Stimulated activated memory B cell treated with anti-CD40 and anti-IgM and Interleukin-4, amounts not matched to agents 10 μg/mL and 1 μg/mL and 100 μg/mL, for 72 hours (primary cell): Measurements from ENCODE around the gene LEMD3.
"Not testable (repeated sequence)": the region's sequence is repeated elsewhere in the genome, so short reads cannot be mapped to it uniquely, and the experiment has no call there.

ENCODE experiments used
- ATAC-seq: fragments of 150-1000 bp; cut with Tn5 transposase; 2 replicates; pipeline ENCODE4 v1.10.0; 2021
- H3K27ac Mint-ChIP-seq: one replicate; pipeline ENCODE4 v1.8.0; 2022; ENCODE audit warnings: mild to moderate bottlenecking, mixed read lengths
- H3K27me3 Mint-ChIP-seq: one replicate; pipeline ENCODE4 v1.8.0; 2022; ENCODE audit warnings: mixed read lengths
- H3K36me3 Mint-ChIP-seq: one replicate; pipeline ENCODE4 v1.8.0; 2022; ENCODE audit warnings: mixed read lengths
- H3K4me1 Mint-ChIP-seq: one replicate; pipeline ENCODE4 v1.8.0; 2022; ENCODE audit warnings: mixed read lengths
- H3K4me3 Mint-ChIP-seq: one replicate; pipeline ENCODE4 v1.8.0; 2022; ENCODE audit warnings: mild to moderate bottlenecking, moderate library complexity, mixed read lengths
- H3K9me3 Mint-ChIP-seq: one replicate; pipeline ENCODE4 v1.8.0; 2022; ENCODE audit warnings: mixed read lengths

The LEMD3 gene

DNA sequence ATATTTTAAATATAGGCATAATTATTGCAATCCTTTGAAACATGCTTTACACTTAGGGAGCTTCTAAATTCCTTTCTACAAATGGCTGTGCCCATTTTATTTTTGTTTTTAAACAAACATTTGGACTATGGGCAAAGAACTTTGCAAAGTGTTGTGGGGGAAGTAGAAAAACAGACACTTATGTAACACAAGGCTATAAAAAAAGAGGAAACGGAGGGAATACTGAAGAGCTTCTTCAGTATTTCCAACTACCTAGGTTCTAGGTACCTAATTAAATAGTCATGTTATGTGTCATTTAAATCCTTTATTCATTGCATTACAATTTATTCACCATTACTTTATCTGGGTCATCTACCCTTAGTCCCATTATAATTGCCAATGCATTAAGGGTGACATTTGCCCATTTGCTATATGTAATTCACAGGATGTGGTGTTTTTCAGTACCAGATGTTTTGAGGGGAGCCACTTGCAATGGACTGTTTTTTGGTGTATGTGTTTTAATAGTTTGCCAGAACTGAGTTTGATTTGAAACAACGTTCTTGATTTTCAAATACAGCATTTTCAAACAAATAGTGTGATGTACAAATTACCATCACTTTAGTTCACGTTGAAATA is 107.6 kb downstream of the LEMD3 start:
- no peaks in the 10 kb centered on the region for H3K9me3 Mint-ChIP-seq
- no peak for ATAC-seq

DNA sequence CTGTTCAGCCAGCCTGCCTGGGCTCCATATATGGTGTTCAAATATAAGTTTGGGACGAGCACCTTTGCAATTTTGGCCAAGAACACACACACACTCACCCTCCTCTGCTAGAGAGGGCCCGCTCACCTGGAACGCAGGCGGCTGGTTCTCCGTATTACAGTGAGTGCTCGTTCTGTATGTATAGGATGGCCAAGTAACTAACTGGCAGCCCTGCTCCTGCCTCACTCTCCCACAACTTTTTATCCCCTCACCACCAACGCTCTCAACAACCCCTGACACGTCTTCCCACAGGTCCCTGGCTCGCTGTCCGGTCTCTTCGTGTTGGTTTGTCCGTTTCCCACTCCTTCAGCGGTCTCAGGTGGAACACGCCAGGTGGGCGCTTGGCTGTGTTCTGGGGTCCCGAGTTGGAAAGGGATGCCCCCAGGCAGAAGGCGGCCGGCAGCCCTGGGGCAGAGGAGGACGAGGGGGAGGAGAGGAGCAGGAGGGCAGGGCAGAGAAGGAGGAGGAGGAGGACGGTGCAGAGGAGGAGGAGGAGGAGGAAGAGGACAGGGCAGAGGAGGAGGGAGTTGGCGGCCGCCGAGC is 108.7 kb downstream of the LEMD3 start:
- peaks cover 67% of the 10 kb centered on the region for H3K27me3 Mint-ChIP-seq
- no peak overlapping the region for H3K27ac Mint-ChIP-seq
- H3K4me3 Mint-ChIP-seq = peak overlapping the region; percentile 62
- ATAC-seq = peak; percentile 25
- no peaks in the 10 kb centered on the region for H3K9me3 Mint-ChIP-seq
- H3K4me1 Mint-ChIP-seq = peaks cover 7% of the 10 kb centered on the region
- no peaks in the 10 kb centered on the region for H3K36me3 Mint-ChIP-seq

More for the DNA sequence above, 107.6 kb downstream of the LEMD3 start:
- Mint-ChIP-seq H3K36me3 (no peaks in the 10 kb centered on the region), H3K4me3 (no peak overlapping the region), H3K27me3 (peaks cover 67% of the 10 kb centered on the region), H3K4me1 (peaks cover 7% of the 10 kb centered on the region), H3K27ac (no peak overlapping the region)

DNA sequence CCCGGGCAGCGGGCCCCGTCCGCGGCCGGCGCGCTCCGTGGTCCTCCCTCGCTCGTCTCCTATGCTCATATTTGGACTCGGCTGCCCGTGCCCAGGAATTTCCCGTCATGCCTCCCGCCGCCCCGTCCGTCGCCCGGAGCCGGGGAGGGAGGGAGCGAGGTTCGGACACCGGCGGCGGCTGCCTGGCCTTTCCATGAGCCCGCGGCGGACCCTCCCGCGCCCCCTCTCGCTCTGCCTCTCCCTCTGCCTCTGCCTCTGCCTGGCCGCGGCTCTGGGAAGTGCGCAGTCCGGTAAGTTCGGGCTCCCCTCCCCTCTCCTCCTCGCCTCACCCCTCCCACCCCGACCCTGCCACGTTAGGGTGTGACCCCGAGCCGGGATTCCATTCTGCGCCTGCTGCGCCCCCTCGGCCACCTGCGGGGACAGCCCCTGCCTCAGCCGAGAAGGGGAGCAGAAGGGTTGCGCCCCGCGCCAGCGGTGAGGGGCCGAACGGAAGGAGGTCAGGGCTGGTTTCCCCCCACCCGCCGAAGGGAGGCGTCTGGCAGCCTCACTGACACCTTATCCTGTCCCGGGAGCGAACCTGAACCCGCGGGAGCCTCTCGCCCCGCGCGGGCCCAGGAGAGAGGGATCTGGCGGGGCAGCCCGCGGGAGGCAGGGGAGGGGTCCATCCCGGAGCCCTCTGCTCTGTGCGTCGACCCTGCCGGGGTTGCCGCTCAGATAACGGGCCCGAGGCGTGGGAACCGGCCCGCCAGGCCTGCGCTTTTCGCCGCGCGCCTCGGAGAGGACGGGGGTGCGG is 109.4 kb downstream of the LEMD3 start, which contains the start of gene MSRB3:
Gene MSRB3 (plus strand): TSS at position 108 of the 793 bp plus-strand sequence. CDS start 29,897 bp downstream, outside the sequence.
- H3K4me1 Mint-ChIP-seq = peaks cover 7% of the 10 kb centered on the region
- H3K9me3 Mint-ChIP-seq = no peaks in the 10 kb centered on the region
- H3K27ac Mint-ChIP-seq = no peak within 1 kb of the TSS
- peak; percentile 61 for ATAC-seq
- H3K36me3 Mint-ChIP-seq = no peaks in the 10 kb centered on the region
- H3K27me3 Mint-ChIP-seq = peaks cover 62% of the 10 kb centered on the region
- peak within 1 kb of the TSS; percentile 64 for H3K4me3 Mint-ChIP-seq

DNA sequence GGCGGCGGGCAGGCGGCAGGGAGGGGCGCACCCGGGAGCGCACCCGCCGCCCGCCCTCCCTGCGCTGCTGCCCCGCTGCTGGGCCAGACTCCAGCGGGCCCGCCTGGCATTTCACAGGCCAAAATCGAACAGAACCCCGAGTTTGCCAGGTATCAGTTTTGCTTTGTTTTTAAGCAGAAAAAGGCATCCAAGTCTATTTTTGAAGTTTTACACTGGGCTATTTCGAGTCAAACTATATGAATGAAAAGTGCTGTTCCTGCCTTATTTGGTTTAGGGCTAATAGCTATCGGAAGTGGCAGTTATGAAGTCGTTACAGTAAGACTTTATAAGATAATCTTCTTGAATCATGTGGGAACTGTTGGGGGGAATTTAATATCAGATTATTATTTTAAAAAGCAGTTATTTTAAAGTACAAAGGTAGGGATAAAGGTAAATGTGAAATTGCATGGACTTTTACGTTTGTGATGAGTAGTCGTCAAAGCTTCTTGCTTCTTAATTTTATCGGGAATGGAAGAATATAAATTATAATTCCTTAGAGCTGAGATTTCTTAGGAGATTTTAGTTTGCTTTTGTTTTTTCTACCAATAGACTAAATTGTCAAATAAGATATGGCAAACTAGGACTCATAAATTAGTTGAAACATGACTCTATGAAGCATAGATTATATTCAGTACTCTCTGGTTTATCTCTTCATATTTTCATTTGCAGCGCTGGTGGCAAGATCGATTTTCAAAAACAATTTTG is 110.2 kb downstream of the LEMD3 start:
- H3K4me3 Mint-ChIP-seq = peak overlapping the region; percentile 64
- no peak for ATAC-seq
- H3K36me3 Mint-ChIP-seq = no peaks in the 10 kb centered on the region
- peaks cover 7% of the 10 kb centered on the region for H3K4me1 Mint-ChIP-seq
- no peaks in the 10 kb centered on the region for H3K9me3 Mint-ChIP-seq
- no peak overlapping the region for H3K27ac Mint-ChIP-seq
- H3K27me3 Mint-ChIP-seq = peaks cover 62% of the 10 kb centered on the region

DNA sequence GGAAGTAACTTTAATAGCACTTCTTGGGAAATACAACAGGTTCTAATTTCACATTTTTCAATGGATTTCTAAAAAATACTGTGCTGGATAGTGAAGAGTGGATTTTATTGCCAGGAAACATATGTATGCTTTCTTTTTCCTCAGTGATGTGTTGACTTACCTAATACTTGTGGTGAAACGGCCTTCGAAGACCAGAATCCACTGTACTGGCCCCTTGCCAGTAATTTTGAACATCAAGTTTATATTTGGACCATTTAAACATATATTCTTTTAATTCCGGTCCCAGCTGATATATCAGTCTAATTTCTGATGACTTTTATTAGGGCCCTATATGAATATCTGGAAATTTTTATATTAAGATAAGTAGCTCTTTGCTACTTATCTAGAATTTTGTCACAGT is 110.9 kb downstream of the LEMD3 start:
- no peaks in the 10 kb centered on the region for H3K9me3 Mint-ChIP-seq
- no peaks in the 10 kb centered on the region for H3K36me3 Mint-ChIP-seq
- H3K27me3 Mint-ChIP-seq = peaks cover 57% of the 10 kb centered on the region
- H3K4me3 Mint-ChIP-seq = no peak overlapping the region
- H3K4me1 Mint-ChIP-seq = peaks cover 7% of the 10 kb centered on the region
- ATAC-seq = no peak
- H3K27ac Mint-ChIP-seq = no peak overlapping the region

DNA sequence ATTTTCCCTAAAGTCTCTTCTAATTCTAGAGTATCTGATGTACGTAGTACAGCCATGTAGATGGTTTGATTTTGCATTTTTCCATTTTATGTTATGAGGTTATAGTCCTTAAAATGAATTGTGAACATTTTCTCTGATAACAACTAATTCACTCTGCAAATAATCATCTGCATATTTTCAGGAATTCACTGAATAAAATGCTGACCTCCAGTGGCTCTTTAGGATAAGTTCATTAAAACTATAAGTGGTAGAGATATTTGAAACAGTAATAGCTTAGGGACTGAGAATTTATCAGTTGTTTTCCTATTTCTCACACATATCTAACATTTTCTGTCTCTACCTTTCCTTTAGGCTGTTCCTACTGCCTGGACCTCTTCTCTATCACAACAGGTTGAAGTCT is 113.5 kb downstream of the LEMD3 start:
- no peak for ATAC-seq
- H3K9me3 Mint-ChIP-seq = no peaks in the 10 kb centered on the region
- H3K27ac Mint-ChIP-seq = no peak overlapping the region
- H3K4me3 Mint-ChIP-seq = no peak overlapping the region
- H3K27me3 Mint-ChIP-seq = peaks cover 50% of the 10 kb centered on the region
- H3K4me1 Mint-ChIP-seq = peaks cover 7% of the 10 kb centered on the region
- no peaks in the 10 kb centered on the region for H3K36me3 Mint-ChIP-seq

DNA sequence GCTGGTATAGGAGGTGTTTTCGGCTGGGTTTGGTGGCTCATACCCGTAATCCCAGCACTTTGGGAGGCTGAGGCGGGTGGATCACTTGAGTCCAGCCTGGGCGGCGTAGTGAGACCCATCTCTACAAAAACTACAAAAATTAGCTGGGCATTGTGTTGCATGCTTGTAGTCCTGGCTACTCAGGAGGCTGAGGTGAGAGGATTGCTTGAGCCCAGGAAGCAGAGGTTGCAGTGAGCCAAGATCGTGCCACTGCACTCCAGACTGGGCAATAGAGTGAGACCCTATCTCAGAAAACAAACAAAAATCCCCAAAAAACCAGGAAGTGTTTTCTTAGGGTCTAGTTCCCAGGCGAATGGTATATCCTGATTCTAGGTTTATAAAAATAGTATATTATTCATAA is 116.1 kb downstream of the LEMD3 start:
- H3K36me3 Mint-ChIP-seq, H3K27ac Mint-ChIP-seq, H3K4me1 Mint-ChIP-seq, H3K9me3 Mint-ChIP-seq, ATAC-seq, H3K4me3 Mint-ChIP-seq: not testable (repeated sequence)
- peaks cover 36% of the 10 kb centered on the region for H3K27me3 Mint-ChIP-seq

DNA sequence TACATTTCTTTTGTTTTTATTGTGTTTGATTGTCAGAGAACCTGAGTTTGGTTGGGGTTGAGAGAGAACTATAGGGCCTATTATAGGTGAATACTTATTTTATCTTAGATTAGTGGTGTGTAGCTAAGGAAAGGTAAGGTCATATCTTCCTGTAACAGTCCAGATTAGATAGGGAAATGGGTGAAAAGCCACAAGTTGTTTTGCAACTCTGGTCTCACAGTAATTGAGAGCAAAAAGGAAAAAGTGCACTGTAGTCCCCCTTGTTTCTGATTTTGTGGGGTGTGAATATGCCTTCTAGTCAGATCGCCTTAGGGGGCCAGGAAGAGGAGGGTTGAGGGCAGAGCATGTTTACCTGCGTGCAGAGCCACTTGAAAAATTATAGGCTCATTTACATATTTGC is 118.0 kb downstream of the LEMD3 start:
- Mint-ChIP-seq H3K36me3 (no peaks in the 10 kb centered on the region), H3K4me3 (no peak overlapping the region), H3K4me1 (no peaks in the 10 kb centered on the region), H3K27ac (no peak overlapping the region), H3K27me3 (peaks cover 25% of the 10 kb centered on the region), H3K9me3 (no peaks in the 10 kb centered on the region)
- no peak for ATAC-seq

DNA sequence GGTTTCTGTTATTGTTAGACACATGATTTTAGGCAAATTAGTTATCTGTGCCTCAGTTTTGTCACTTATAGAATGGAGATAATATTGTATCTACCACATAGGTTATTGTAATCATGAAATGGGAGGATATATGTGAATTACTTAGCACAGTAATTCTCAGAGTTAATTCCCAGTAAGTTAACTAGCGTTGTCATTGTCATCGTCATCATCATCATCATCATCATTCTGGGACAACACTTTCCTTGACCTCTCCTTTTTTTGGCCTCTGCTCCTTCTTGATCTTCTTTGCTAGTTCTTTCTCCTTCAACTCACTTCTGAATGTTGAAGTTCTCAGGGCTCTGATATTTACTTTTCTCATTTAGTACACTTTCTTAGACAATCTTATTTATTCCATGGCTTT is 122.9 kb downstream of the LEMD3 start:
- H3K9me3 Mint-ChIP-seq = peaks cover 5% of the 10 kb centered on the region
- H3K4me3 Mint-ChIP-seq = no peak overlapping the region
- no peaks in the 10 kb centered on the region for H3K36me3 Mint-ChIP-seq
- peaks cover 37% of the 10 kb centered on the region for H3K27me3 Mint-ChIP-seq
- peaks cover 5% of the 10 kb centered on the region for H3K4me1 Mint-ChIP-seq
- no peak for ATAC-seq
- no peak overlapping the region for H3K27ac Mint-ChIP-seq

DNA sequence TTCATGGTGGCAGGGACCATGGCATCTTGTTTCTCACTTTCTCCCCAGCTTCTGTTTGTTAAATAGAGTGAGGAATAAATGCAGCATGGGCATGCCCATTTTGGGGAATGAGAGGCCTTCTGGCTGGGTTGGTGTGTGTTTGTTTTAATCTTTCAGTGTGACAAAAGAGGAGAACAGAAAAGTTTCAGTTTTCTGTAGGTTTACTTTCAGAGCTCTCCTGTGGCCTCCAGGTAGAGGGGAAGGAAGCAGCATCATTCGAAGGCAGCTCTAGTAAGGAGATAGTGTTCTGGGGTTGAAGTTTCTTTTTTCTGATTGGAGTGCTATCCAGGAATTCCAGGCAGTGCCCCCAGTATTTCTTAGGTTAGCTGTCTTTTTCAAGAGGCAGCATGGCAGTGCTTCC is 124.4 kb downstream of the LEMD3 start:
- no peak for ATAC-seq
- Mint-ChIP-seq H3K27ac (no peak overlapping the region), H3K4me1 (peaks cover 5% of the 10 kb centered on the region), H3K27me3 (peaks cover 31% of the 10 kb centered on the region), H3K36me3 (no peaks in the 10 kb centered on the region), H3K4me3 (no peak overlapping the region), H3K9me3 (peaks cover 5% of the 10 kb centered on the region)

DNA sequence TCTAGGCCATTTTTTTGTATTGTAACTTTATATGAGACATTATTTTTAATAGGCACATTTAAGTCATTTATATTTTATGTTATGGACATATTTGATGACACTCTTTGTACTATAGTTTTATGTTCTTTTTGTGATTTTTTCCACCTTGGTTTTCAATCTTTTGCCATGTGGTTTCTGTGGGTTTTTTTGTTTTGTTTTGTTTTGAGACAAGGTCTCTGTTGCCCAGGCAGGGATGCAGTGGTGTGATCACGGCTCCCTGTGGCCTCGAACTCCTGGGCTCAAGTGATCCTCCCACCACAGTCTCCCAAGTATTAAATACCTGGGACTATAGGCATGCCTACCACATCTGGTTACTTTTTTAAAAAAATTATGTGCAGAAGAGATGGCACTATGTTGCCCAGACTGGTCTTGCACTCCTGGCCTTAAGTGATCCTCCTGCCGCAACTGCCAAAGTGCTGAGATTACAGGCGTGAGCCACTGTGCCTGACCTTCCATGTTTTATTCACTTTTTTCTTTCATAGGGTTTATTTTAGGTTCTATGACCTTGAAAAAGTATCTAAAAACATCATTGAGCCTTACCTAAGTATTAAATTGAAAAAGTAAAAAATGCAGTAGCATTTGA is 125.4 kb downstream of the LEMD3 start:
- Mint-ChIP-seq H3K27ac (no peak overlapping the region), H3K4me3 (no peak overlapping the region), H3K27me3 (peaks cover 31% of the 10 kb centered on the region), H3K36me3 (no peaks in the 10 kb centered on the region), H3K4me1 (peaks cover 5% of the 10 kb centered on the region), H3K9me3 (peaks cover 5% of the 10 kb centered on the region)
- no peak for ATAC-seq

DNA sequence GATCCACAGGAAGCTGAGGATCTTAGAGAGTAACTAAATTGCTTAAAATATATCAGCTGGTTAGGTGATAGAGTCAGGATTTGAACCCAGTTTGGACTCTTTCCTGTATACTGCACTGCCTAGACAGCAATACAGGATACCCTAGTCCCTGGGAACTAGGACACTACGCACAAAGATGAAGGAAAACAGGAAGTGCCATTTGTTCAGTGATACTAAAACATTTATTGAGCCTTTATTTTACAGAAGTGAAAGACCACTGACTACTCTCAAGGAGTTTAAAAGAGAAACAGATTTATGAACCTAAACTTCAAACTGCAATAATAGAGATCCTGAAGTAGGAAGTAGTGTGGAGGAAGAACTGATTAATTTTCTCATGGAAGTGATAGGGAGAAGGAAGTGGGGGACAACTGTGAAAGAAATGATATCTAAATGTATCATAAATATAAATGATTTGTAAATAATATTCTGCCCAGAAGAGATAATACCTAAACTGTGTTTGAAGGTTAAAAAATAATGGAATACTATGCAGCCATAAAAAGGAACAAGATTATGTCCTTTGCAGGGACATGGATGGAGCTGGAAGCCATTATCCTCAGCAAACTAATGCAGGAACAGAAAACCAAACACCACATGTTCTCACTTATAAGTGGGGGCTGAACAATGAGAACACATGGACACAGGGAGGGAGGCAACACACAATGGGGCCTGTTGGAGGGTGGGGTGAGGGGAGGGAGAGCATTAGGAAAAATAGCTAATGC is 127.3 kb downstream of the LEMD3 start:
- peaks cover 5% of the 10 kb centered on the region for H3K9me3 Mint-ChIP-seq
- no peaks in the 10 kb centered on the region for H3K36me3 Mint-ChIP-seq
- H3K4me3 Mint-ChIP-seq = no peak overlapping the region
- H3K27me3 Mint-ChIP-seq = peaks cover 22% of the 10 kb centered on the region
- peaks cover 5% of the 10 kb centered on the region for H3K4me1 Mint-ChIP-seq
- ATAC-seq = peak; percentile 43
- no peak overlapping the region for H3K27ac Mint-ChIP-seq
